ENCODE data around the gene ZP3.
"Not testable (repeated sequence)": the region's sequence is repeated elsewhere in the genome, so short reads cannot be mapped to it uniquely, and the experiment has no call there.

Gene ZP3

DNA sequence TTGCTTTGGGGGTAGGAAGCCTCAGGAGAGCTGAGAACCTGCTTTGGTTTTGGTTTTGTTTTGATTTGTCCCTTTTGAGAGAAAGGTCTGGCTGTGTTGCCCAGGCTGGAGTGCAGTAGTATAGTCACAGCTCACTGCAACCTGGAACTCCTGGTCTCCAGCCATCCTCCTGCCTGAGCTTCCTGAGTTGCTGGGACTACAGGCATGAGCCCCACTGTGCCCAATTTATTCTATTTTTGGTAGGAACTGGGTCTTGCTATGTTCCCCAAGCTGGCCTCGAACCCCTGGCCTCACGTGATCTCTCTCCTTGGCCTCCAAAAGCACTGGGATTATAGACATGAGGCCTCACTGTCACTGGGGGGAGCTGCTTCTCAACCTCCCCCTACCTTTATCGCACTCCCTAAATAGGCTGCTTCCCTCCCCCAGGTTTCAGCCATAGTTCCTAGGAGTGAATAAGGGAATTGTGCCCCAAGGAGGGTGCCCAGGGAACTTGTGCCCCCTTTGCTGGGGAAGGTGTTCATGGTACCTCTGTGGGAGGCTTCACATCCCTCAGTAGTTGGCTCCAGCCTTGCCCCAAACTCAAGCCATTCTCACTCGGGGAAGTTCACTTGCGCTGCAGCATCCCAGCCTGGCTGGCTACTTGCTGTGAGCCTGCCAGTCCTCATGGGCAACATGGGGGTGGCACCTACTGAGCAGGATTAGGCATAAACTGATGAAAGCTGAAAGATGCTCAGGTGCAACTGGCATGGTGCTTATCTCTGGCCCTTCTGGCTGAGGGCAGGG, 18.1 kb downstream of the ZP3 start:
- DNase-seq (ENCODE audit: low spot score): peak; percentile 0

- not testable (repeated sequence) for DNase-seq (ENCODE audit: low spot score)
Measured at GRCh38 chr7:76443846-76444245, 19.1 kb downstream of the ZP3 start.

DNA sequence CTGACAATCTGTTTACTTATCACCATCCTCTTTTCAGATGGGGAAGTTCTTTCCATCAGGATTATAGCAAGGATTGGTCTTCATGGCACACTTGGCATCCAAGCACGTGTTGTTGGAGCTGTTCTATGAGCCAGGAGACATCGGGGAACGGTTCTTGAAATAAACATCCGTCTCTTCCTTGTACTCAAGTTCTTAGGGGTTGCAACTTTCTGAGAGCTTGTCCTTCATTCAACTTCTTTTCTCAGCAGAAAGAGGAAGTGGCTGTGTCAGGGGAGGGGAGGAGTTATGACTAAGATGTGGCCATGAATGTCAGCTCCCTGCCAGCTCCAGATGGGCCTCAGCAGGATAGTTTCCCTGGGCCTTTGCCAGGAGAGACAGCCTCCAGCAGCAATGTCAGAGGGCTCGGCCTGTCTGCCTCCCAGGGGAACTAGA, 20.8 kb downstream of the ZP3 start:
- peak; percentile 61 for DNase-seq (ENCODE audit: low spot score)

DNA sequence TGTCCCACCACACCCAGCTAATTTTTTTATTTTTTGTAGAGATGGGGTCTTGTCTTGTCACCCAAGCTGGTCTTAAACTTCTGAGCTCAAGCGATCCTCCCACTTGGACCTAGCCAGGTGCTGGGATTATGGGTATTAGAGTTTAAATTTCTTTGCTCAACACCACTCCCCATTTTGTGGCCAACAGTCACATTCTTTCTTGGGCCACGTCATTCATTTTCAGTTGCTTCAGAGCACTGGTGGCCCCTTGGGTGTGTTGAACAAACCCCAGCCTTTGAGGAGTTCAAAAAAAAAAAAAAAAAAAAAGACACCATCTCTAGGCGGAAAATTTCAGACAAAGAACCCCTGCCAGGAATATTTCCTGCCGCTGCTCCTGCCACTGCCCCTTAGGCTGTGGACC, 32.3 kb downstream of the ZP3 start:
- not testable (repeated sequence) for DNase-seq (ENCODE audit: low spot score)

DNA sequence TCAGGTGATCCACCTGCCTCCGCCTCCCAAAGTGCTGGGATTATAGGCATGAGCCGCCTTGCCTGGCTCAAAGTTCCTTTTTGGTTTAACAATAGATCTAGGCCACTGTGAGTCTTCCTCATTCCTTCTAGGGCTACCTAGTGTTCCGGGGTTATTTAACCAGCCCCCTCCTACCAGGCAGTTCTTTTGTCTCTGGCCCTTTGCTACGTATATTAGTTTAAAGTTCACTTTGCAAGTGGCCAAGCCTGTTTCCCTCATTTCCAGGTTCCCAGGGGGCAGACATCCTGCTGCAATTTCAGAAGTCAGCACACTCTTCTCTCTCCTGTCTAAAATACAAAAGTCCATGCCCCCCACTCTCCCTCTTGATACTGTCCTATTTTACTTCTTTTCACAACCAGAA, 33.8 kb downstream of the ZP3 start:
- not testable (repeated sequence) for DNase-seq (ENCODE audit: low spot score)

- DNase-seq (ENCODE audit: low spot score): not testable (repeated sequence)
Measured at GRCh38 chr7:76460767-76461166, 36.0 kb downstream of the ZP3 start.

DNA sequence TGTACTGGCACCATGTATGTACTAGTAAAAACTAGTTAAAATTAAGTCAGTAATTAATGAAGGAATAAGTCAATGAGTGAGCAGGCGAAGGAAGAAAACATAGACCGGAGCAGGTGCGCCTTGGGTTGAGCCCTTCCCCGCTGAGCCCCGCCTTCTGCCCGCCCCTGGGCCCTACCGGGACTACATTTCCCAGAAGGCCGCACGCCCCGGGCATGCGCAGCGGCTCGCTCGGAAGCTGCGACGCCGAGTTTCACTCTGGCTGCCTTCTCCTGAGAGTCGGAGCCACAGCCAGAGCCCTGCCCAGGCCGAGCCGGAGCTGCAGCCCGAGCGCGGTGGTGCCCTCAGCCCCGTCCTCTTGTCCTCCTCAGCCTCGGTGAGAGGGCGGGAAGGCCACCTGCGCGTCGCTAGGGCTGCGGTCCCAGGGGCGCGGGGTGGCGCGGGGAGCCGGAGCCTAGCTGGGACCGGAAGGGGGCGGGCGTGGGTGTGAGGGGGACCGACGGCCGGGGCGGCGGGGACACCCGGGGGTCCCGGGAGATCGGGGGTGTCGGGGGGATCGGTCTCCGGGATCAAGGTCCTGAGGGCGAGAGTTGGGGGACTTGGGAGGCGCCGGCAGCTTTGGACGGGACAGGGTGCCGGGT, 36.8 kb downstream of the ZP3 start, which contains the start of gene DTX2:
Gene DTX2, plus strand, starts transcription at position 246 of the 638 bp plus-strand sequence. CDS start 18,801 bp downstream, outside the sequence.
- not testable (repeated sequence) for DNase-seq (ENCODE audit: low spot score)

DNA sequence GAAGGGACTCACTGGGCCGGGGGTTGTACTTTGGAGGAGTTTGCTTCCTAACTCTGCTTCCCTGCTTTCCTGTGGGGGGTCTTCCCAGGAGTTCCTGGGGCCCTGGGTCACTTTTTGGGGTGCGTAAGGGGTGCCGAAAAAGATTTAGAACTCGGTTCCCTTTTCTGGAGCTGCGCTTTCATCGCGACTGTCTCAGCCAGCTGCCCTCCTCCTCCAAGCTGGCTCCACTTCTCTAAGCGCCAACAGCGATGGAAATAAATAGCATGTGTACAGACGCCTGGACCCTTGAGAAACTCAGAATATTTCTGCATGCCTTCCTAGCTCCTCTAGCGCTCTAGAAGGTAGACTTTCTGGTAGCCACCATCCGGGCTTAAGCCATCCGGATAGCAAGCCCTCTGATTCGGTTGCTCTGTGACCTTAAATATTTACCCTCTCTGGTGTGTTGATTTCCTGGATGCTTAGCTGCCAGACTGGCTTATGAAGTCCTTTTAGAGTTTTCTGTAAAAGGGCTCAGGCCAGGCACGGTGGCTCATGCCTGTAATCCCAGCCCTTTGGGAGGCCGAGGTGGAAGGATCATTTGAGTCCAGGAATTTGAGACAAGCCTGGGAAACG, 37.6 kb downstream of the ZP3 start:
- not testable (repeated sequence) for DNase-seq (ENCODE audit: low spot score)

DNA sequence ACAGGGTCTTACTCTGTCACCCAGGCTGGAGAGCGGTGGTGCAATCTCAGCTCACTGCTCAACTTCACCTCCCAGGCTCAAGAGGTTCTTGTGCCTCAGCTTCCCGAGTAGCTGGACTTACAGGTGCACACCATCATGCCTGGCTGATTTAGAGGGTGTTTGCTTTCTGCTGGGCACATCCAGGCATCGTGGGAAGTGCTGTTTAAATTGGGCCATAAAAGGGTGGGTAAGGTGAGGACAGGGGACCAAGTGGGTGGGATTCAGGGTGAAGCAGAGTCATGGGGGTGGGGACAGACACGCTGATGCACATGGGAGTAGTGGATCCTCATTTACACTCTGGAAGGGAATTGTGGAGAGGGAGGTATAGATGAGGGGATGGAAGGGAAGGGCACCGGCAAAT, 40.2 kb downstream of the ZP3 start:
- DNase-seq (ENCODE audit: low spot score): not testable (repeated sequence)

DNA sequence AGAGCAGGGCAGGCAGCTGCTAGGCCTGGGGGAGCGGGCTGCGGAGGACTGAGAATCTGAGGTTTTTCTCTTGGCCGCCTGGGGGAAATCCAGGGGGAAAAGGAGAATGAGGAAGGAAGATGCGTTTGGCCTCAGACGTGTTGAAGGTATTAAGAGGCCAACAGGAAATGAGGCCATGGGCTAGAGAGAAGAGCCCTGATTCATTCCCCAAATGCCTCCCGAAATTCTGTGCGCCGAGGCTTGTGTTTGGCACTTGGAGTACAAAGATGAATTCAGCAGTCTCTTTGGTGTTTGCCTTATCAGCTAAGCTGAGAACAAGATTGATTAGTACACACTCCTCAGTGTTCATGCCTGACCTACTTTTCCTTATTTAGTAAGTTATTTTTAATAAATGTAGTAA, 41.2 kb downstream of the ZP3 start:
- DNase-seq (ENCODE audit: low spot score): not testable (repeated sequence)

DNA sequence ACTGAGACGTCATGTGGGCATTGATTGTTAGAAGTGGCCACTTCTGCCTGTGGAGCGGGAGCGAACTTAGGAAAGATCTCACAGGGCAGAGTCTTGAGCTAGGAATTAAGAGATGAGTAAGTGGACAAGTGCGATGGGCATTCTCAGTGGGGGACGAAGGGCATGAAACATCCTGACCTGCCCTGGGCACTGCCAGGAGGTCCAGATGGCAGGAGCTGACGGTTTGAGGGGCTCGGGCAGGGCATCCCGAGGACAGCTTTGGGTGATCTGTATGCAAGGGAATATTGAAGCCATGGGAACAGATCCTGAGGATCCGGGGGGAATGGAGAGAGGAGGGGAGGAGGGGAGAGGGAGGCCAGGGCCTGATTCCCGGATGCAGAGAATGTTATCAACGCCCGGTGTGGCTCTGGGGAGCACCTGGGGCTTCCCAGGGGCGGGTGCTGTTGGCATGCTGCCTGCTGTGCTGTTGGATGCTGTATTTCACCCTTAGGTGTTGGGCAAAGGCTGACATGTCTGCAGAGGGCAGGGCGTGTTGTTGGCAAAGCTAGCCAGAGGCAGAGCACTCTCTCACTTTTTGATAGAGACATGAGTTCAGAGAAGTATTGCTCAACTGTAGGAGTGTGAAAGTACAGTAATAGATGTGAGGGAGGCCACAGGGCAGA, 43.1 kb downstream of the ZP3 start:
- peak; percentile 74 for DNase-seq (ENCODE audit: low spot score)

DNA sequence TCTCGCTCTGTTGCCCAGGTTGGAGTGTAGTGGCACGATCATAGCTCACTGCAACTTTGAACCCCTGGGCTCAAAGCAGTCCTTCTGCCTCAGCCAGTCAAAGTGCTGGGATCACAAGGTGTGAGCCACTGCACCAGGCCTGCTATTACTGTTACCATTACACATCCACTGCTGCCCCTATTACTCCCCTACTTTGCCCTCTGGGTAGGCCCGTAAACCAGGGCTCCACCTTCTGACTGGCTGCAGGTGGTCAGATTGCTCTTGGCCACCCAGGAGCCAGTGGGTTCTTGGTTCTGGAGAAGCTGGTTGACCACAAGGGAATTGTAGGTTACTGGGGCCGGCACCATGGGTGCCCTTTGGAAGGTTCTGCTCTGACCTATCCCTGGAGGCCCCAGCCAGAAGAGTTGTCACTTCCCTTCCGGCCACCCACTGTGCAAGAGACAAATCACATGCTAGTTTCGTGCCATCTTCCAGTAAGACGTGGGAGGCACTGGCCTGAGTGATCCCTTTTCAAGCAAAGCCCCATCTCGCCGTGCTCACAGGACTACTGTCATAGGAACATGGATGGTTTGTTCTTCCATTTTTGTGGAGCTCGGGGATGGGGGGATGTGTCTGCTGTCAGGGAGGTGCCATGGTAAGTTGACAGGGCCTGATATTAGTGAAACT, 46.9 kb downstream of the ZP3 start:
- DNase-seq (ENCODE audit: low spot score): not testable (repeated sequence)

DNA sequence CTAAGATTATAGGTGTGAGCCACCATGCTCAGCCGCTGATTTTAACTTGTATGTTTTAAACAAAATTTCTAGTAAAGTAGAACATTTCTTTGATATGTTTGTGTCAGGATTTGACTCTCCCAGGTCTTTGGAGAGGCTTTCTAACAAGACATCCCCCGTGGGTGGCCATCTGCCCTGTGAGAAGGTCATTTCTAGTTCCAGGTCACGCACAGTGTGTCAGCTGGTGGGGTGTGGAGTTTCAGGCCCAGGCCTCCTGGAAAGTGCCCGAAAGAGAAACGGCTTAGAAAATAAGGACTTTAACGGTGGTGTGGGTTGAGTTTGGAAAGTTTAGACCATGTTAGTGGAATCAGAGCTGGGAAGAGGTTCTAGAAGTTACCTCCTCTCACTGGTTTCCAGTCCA, 48.3 kb downstream of the ZP3 start:
- not testable (repeated sequence) for DNase-seq (ENCODE audit: low spot score)

DNA sequence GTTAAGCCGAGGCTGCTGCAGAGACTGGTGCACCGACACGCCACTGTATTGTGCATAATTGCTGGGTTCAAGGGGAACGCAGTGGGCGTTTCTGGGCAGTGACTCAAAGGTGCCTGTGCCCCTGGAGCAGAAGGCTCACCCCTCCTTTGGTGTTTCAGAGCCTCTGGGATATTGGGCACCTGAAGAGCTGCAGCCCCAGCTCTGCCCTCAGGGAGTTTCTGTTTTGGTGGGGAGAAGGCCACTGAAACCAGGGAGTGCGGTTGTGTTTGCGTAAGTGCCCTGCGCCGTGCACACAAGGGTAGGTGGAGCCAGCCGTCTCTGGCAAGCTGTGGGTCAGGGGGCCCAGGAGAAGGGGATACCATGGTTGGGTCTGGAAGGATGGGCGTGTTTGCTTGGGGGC, 51.5 kb downstream of the ZP3 start:
- DNase-seq (ENCODE audit: low spot score): not testable (repeated sequence)

GRCh38 chr7:76476742-76477474, 52.2 kb downstream of the ZP3 start:
- not testable (repeated sequence) for DNase-seq (ENCODE audit: low spot score)

GRCh38 chr7:76479628-76480027, 54.9 kb downstream of the ZP3 start:
- DNase-seq (ENCODE audit: low spot score): peak; percentile 22

- not testable (repeated sequence) for DNase-seq (ENCODE audit: low spot score)
Measured at GRCh38 chr7:76480403-76481253, 55.9 kb downstream of the ZP3 start.

- DNase-seq (ENCODE audit: low spot score): not testable (repeated sequence)
Measured at GRCh38 chr7:76482660-76483059, 57.9 kb downstream of the ZP3 start.

GRCh38 chr7:76483081-76483480, 58.3 kb downstream of the ZP3 start:
- not testable (repeated sequence) for DNase-seq (ENCODE audit: low spot score)

DNA sequence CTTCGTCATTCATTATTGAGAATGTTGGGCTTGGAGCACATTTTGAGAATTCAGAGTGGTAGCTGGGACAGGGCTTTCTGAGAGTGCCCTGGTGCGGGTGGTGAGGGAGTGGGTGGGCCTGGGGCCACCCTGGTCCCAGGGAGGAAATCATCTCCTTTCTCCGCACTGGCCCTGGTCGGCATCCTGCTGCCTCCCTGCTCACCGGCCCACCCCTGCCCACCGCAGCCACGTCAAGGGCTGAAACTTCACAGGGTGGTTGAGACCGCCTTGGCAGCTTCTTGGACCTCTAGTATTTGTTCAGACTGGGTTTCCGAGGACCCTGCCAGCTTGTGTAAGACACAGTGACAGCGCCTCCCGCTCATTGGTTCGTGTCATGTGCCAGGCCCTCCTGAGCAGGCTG, 59.7 kb downstream of the ZP3 start:
- DNase-seq (ENCODE audit: low spot score): not testable (repeated sequence)

All from kidney tubule cell (primary cell).